GM19467 (cell line): ENCODE data around the gene TMEM235.

Source experiments
- ATAC-seq: cut with Tn5 transposase; IDR thresholded peaks from one replicate; pipeline ENCODE4 v1.9.1; 2021; ENCODE audit warnings: mild to moderate bottlenecking, moderate library complexity; ENCODE audit not compliant: unreplicated experiment

The TMEM235 gene

GRCh38 chr17:78236362-78237127 is 5.1 kb downstream of the TMEM235 start:
- no peak for ATAC-seq

GRCh38 chr17:78237401-78238012 is 6.1 kb downstream of the TMEM235 start:
- no peak for ATAC-seq

GRCh38 chr17:78238823-78239488 is 7.5 kb downstream of the TMEM235 start:
- no peak for ATAC-seq

GRCh38 chr17:78239489-78239931 is 8.1 kb downstream of the TMEM235 start:
- no peak for ATAC-seq

- no peak for ATAC-seq
Observed at GRCh38 chr17:78240012-78240655, 8.7 kb downstream of the TMEM235 start.

- ATAC-seq = no peak
Observed at GRCh38 chr17:78240839-78241238, 9.4 kb downstream of the TMEM235 start.

GRCh38 chr17:78241277-78242023 is 10.0 kb downstream of the TMEM235 start:
- no peak for ATAC-seq

GRCh38 chr17:78242024-78242742 is 10.8 kb downstream of the TMEM235 start:
- no peak for ATAC-seq

- ATAC-seq = no peak
Observed at GRCh38 chr17:78247304-78247703, 15.9 kb downstream of the TMEM235 start.

- ATAC-seq = no peak
Observed at GRCh38 chr17:78248051-78248914, 16.9 kb downstream of the TMEM235 start.

- no peak for ATAC-seq
Observed at GRCh38 chr17:78249074-78249817, 17.8 kb downstream of the TMEM235 start.

GRCh38 chr17:78249818-78250806 is 18.7 kb downstream of the TMEM235 start:
- no peak for ATAC-seq

GRCh38 chr17:78250891-78251772 is 19.7 kb downstream of the TMEM235 start:
- peak; percentile 45 for ATAC-seq

GRCh38 chr17:78251773-78252103 is 20.3 kb downstream of the TMEM235 start:
- no peak for ATAC-seq

GRCh38 chr17:78252111-78252634 is 20.7 kb downstream of the TMEM235 start:
- no peak for ATAC-seq
